B cell (primary cell): ENCODE results near the gene COX6B1. TPM values are rescaled to one million over a fixed set of nuclear protein-coding genes. Genes with fewer than 3 reads are reported as not detected.

Experiments used
- ATAC-seq: fragments of 200-7000 bp; cut with Tn5 transposase; one replicate; pipeline ENCODE4 v1.10.0; 2021; ENCODE audit warnings: low read depth, mild to moderate bottlenecking, moderate number of reproducible peaks, moderate library complexity
- CTCF ChIA-PET: fragments of 350-600 bp; sonication (Branson Sonifier 250); formaldehyde crosslinking; loops from one replicate; lab custom pipeline; 2021; ENCODE audit warnings: antibody characterized with exemption, inconsistent platforms; lab: Charles Lee
- POLR2A ChIA-PET: fragments of 350-600 bp; sonication (Branson Sonifier 250); formaldehyde crosslinking; loops from one replicate; lab custom pipeline; 2021; ENCODE audit warnings: antibody characterized with exemption; lab: Charles Lee
- DNase-seq: peaks from one replicate; pipeline ENCODE4 v3.0.0; 2013
- H2AFZ ChIP-seq: 2 replicates; pipeline ENCODE4 v1.6.1; 2012; ENCODE audit warnings: mild to moderate bottlenecking, low read depth, low read length; ENCODE audit not compliant: insufficient read depth, poor library complexity, severe bottlenecking
- H3K27ac ChIP-seq, 2 donors: 1 replicate in 1 of 2; 2 replicates in 1 of 2; pipeline ENCODE4 v1.5.1; 2012 to 2013; ENCODE audit warnings: low read length in 2 of 2, mild to moderate bottlenecking in 2 of 2, moderate library complexity in 1 of 2
- H3K27me3 ChIP-seq, 4 experiments: fragments of 200-600 bp in 1 of 4; sonication (generic) in 1 of 4; replicated peaks in 1 of 4; 1 replicate in 2 of 4; 2 replicates in 2 of 4; pipeline versions ENCODE4 v1.6.1 to v1.7.0; 2013 to 2016; ENCODE audit warnings: low read length in 3 of 4, mild to moderate bottlenecking in 2 of 4, mixed read lengths in 1 of 4, moderate library complexity in 1 of 4; ENCODE audit not compliant: insufficient read depth in 4 of 4, control insufficient read depth in 3 of 4; ENCODE audit errors: control extremely low read depth in 1 of 4
- H3K36me3 ChIP-seq, 2 experiments: replicated peaks in 1 of 2; 1 replicate in 1 of 2; 2 replicates in 1 of 2; pipeline versions ENCODE4 v1.6.1 to v1.7.1; 2013; ENCODE audit warnings: low read length in 1 of 2; ENCODE audit not compliant: insufficient read depth in 2 of 2, control insufficient read depth in 1 of 2; ENCODE audit errors: control extremely low read depth in 1 of 2, extremely low read depth in 1 of 2
- H3K4me1 ChIP-seq, 2 donors: fragments of 200-600 bp in 1 of 2; sonication (generic) in 1 of 2; 1 replicate in 1 of 2; 2 replicates in 1 of 2; pipeline versions ENCODE4 v1.5.1 to v1.6.1; 2013 to 2017; ENCODE audit warnings: low read length in 2 of 2; ENCODE audit not compliant: control insufficient read depth in 2 of 2, insufficient read depth in 2 of 2
- H3K4me2 ChIP-seq: replicated peaks from 2 replicates; pipeline ENCODE3; 2012; ENCODE audit warnings: mild to moderate bottlenecking, low read depth, low read length; ENCODE audit not compliant: poor library complexity, severe bottlenecking
- H3K4me3 ChIP-seq, 5 experiments: fragments of 200-600 bp in 1 of 5; sonication (generic) in 1 of 5; 1 replicate in 3 of 5; 2 replicates in 2 of 5; pipeline versions ENCODE4 v1.5.1 to v1.7.0; 2011 to 2016; ENCODE audit warnings: low read length in 4 of 5, mild to moderate bottlenecking in 4 of 5, low read depth in 2 of 5, control low read depth in 1 of 5, moderate library complexity in 1 of 5; ENCODE audit not compliant: insufficient read depth in 1 of 5; ENCODE audit errors: control extremely low read depth in 1 of 5, extremely low read depth in 1 of 5
- H3K79me2 ChIP-seq: fragments of 200-600 bp; sonication (generic); one replicate; pipeline ENCODE4 v1.6.0; 2016; ENCODE audit warnings: low read length; ENCODE audit not compliant: control insufficient read depth, insufficient read depth
- H3K9ac ChIP-seq: fragments of 200-600 bp; sonication (generic); 2 replicates; pipeline ENCODE4 v1.6.1; 2017; ENCODE audit warnings: mild to moderate bottlenecking, low read length, moderate library complexity
- H3K9me3 ChIP-seq, 3 donors: one replicate each; pipeline versions ENCODE4 v1.6.1 to v1.7.1; 2013; ENCODE audit warnings: low read length in 2 of 3; ENCODE audit not compliant: control insufficient read depth in 2 of 3, insufficient read depth in 1 of 3; ENCODE audit errors: control extremely low read depth in 1 of 3
- H4K20me1 ChIP-seq: 2 replicates; pipeline ENCODE4 v1.6.0; 2012; ENCODE audit warnings: mild to moderate bottlenecking, low read length; ENCODE audit not compliant: insufficient read depth, control insufficient read depth, poor library complexity, severe bottlenecking
- H3K27ac Mint-ChIP-seq: one replicate; pipeline ENCODE4 v1.8.0; 2021; ENCODE audit warnings: mixed read lengths
- H3K27me3 Mint-ChIP-seq: one replicate; pipeline ENCODE4 v1.8.0; 2021; ENCODE audit warnings: mixed read lengths
- H3K4me1 Mint-ChIP-seq: one replicate; pipeline ENCODE4 v1.8.0; 2021; ENCODE audit warnings: mixed read lengths
- H3K4me3 Mint-ChIP-seq: one replicate; pipeline ENCODE4 v1.8.0; 2021; ENCODE audit warnings: mixed read lengths
- H3K9me3 Mint-ChIP-seq: one replicate; pipeline ENCODE4 v1.8.0; 2022; ENCODE audit warnings: mixed read lengths; ENCODE audit not compliant: insufficient read depth
- EZH2 ChIP-seq: IDR thresholded peaks from 2 replicates; pipeline ENCODE4 v1.6.1; 2012; ENCODE audit warnings: borderline replicate concordance, low read depth, mild to moderate bottlenecking, moderate library complexity, low read length; ENCODE audit not compliant: insufficient read depth, poor library complexity, severe bottlenecking
- WGBS: methylation state at CpG from one replicate; pipeline ENCODE4 v1.1.5; 2013; ENCODE audit warnings: missing lambda C conversion rate; ENCODE audit not compliant: insufficient coverage; 5-methylcytosine and 5-hydroxymethylcytosine counted together
- intact Hi-C: fragments of 100-400 bp; cut with micrococcal nuclease; formaldehyde crosslinking; loops from one replicate; pipeline ENCODE4 v1.10.0; 2022
- polyA plus RNA-seq: library from polyadenylated mRNA; depleted of rRNA; stranded (reverse); fragments of >200 nt; gene quantifications from 2 replicates; pipeline ENCODE4 v1.2.3, GENCODE V29; 2012
- total RNA-seq, 2 donors: library from RNA; stranded (reverse); fragments of 120-200 nt in 1 of 2; gene quantifications; 1 replicate in 1 of 2; 2 replicates in 1 of 2; pipeline versions ENCODE4 v1.2.3 to v1.2.4, GENCODE V29; 2013 to 2022
- TF ChIP-seq, protein P1 (sequence below): fragments of 200-600 bp; IDR thresholded peaks from one replicate; pipeline ENCODE4 v1.8.0; 2022; ENCODE audit warnings: antibody characterized with exemption, mild to moderate bottlenecking

The COX6B1 gene
- total and polyA plus RNA-seq, 2 donors (not counting 1 experiment from before 2014, with no cell fraction given), result 215 to 387 TPM

DNA sequence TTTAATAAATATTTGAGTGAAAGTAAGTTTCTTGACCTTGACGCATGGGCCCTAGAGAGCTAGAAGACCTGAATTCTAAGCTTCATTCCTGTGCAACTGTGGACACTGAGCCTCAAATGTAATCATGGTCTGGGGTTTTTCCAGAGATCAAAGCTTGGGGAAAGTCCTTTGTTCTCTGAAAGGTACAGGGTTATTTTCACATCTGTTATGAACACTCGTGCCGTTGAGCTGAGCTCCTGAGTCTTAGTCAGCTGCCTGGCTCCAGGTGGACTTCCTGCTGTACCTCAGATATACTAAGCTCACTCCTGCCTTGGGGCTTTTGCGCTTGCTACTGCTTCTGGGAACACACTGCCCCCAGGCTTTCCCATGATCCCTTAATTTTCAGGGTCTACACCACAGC is 48.7 kb downstream of the COX6B1 start:
- Histone ChIP-seq H3K9ac (no peak overlapping the region), H3K9me3 (no peaks in the 10 kb centered on the region), H3K27ac (no peak overlapping the region), H3K4me3 (no peak overlapping the region), H3K27me3 (no peaks in the 10 kb centered on the region), H3K4me2 (no peak overlapping the region), H3K4me1 (peaks cover 0 to 4% of the 10 kb centered on the region in 2 donors), H3K79me2 (no peaks in the 10 kb centered on the region), H2AFZ (no peak overlapping the region), H3K36me3 (no peaks in the 10 kb centered on the region), H4K20me1 (no peaks in the 10 kb centered on the region)
- WGBS, result 87% methylated on average over 4 of the region's 4 CpGs
- ATAC-seq (no peak), DNase-seq (no peak)
- ChIA-PET CTCF (interaction anchor here (1.2 to 7.7 kb wide), 5 partner anchors 11 to 189 kb away, joined by 3 to 123 read pairs (median 4); no protein-coding TSS in a partner anchor), POLR2A (interaction anchor here (1.2 to 2.2 kb wide), 2 partner anchors 15 to 18 kb away, joined by 6 to 7 read pairs; no protein-coding TSS in a partner anchor)
- Mint-ChIP-seq H3K9me3 (no peaks in the 10 kb centered on the region), H3K4me1 (no peaks in the 10 kb centered on the region), H3K27me3 (no peaks in the 10 kb centered on the region), H3K27ac (no peak overlapping the region), H3K4me3 (no peak overlapping the region)
- TF ChIP-seq, protein P1, sequence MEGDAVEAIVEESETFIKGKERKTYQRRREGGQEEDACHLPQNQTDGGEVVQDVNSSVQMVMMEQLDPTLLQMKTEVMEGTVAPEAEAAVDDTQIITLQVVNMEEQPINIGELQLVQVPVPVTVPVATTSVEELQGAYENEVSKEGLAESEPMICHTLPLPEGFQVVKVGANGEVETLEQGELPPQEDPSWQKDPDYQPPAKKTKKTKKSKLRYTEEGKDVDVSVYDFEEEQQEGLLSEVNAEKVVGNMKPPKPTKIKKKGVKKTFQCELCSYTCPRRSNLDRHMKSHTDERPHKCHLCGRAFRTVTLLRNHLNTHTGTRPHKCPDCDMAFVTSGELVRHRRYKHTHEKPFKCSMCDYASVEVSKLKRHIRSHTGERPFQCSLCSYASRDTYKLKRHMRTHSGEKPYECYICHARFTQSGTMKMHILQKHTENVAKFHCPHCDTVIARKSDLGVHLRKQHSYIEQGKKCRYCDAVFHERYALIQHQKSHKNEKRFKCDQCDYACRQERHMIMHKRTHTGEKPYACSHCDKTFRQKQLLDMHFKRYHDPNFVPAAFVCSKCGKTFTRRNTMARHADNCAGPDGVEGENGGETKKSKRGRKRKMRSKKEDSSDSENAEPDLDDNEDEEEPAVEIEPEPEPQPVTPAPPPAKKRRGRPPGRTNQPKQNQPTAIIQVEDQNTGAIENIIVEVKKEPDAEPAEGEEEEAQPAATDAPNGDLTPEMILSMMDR, result no peak
- TF ChIP-seq EZH2, result no peak
- intact Hi-C loops, result no loop called here
